ENCODE results near the gene ANO2.

DNA sequence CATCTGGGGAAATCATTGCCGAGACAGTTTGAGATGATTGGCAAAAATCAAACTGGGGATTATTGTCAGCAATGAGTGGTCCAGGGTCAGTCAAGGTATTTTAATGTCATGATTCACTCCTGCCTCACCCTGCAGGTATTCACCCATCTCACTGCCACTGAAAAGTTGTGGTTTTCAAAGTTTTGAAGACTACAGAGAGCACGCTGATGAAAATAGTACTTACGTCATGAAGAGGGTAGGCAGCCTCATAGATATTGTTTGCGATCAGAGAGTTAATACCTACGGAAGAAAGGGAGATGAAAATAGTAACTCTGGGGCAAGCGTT is 138.0 kb downstream of the ANO2 start:
- no peak for TF ChIP-seq CTCF (IDR thresholded peaks at IDR 0.05; ENCODE audit: low read depth, low read length)
- TF ChIP-seq EZH2phosphoT487 (IDR thresholded peaks at IDR 0.05; ENCODE audit: low read depth): no peak
